ENCODE results near the gene PEX12.

GRCh38 chr17:35560703-35561102 is 17.7 kb downstream of the PEX12 start, which contains the start of gene SLFN14:
- no peak for TF ChIP-seq SMAD3 (CRISPR knock-in tag; IDR thresholded peaks at IDR 0.05; ENCODE audit: borderline replicate concordance)
- TF ChIP-seq PRDM15 (CRISPR knock-in tag; IDR thresholded peaks at IDR 0.05) = no peak
- no peak for TF ChIP-seq MAX (CRISPR knock-in tag; IDR thresholded peaks at IDR 0.05)
- no peak for TF ChIP-seq ZSCAN18 (CRISPR knock-in tag; IDR thresholded peaks at IDR 0.05)
- TF ChIP-seq SP1 (CRISPR knock-in tag; conservative IDR thresholded peaks at IDR 0.05) = no peak
- TF ChIP-seq CTCF (IDR thresholded peaks at IDR 0.05) = no peak
- no peak for TF ChIP-seq RELA (CRISPR knock-in tag; IDR thresholded peaks at IDR 0.05; ENCODE audit: borderline replicate concordance)
- TF ChIP-seq SMAD4 (CRISPR knock-in tag; IDR thresholded peaks at IDR 0.05) = no peak
- no peak for TF ChIP-seq ATF1 (CRISPR knock-in tag; IDR thresholded peaks at IDR 0.05)
- no peak for TF ChIP-seq ATF6 (CRISPR knock-in tag; IDR thresholded peaks at IDR 0.05)
- no peak for TF ChIP-seq CREB1 (CRISPR knock-in tag; IDR thresholded peaks at IDR 0.05)
- no peak for TF ChIP-seq NR2C2 (CRISPR knock-in tag; IDR thresholded peaks at IDR 0.05)
- no peak for TF ChIP-seq IRF2 (CRISPR knock-in tag; IDR thresholded peaks at IDR 0.05; ENCODE audit: borderline replicate concordance, low read depth)
- no peak for TF ChIP-seq FOXP1 (CRISPR knock-in tag; IDR thresholded peaks at IDR 0.05; ENCODE audit: borderline replicate concordance)
